ENCODE results near the gene RBPJL. TPM values are rescaled to one million over a fixed set of nuclear protein-coding genes. Genes with fewer than 3 reads are reported as not detected.

Gene RBPJL, protein sequence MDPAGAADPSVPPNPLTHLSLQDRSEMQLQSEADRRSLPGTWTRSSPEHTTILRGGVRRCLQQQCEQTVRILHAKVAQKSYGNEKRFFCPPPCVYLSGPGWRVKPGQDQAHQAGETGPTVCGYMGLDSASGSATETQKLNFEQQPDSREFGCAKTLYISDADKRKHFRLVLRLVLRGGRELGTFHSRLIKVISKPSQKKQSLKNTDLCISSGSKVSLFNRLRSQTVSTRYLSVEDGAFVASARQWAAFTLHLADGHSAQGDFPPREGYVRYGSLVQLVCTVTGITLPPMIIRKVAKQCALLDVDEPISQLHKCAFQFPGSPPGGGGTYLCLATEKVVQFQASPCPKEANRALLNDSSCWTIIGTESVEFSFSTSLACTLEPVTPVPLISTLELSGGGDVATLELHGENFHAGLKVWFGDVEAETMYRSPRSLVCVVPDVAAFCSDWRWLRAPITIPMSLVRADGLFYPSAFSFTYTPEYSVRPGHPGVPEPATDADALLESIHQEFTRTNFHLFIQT
- not detected in 2 replicates for total RNA-seq

DNA sequence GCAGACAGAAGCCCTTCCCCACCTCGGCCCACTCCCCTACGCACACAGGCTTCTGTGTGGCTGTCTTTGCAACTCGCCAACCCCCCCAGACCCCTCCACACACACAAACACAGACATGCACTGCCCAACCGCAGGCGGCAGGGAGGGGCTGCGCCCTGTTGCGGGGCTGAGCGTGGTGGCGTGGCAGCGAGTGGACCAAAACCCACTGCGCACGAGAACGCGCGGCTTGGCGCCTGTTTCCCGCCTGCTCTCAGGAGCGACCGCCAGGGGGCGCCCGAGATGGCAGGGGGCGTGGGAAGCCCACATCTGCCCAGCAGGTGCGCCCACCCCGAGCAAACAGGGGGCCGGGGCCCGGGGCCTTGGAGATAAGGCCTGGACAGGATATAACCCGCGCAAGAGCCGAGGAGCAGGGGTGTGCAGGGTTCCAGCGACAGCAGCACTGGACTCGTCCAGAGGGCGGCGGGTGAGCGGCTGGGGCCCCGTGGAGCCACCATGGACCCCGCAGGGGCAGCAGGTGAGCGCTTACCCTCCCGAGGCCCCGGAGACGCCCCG, at the start of gene RBPJL:
Gene RBPJL (plus strand): TSS at position 410 of the 552 bp plus-strand sequence. CDS start 83 bp downstream, at position 493.
- peak in 1 of 2 donors; percentile 33 for DNase-seq (ENCODE audit: low read depth in 2 of 2)

DNA sequence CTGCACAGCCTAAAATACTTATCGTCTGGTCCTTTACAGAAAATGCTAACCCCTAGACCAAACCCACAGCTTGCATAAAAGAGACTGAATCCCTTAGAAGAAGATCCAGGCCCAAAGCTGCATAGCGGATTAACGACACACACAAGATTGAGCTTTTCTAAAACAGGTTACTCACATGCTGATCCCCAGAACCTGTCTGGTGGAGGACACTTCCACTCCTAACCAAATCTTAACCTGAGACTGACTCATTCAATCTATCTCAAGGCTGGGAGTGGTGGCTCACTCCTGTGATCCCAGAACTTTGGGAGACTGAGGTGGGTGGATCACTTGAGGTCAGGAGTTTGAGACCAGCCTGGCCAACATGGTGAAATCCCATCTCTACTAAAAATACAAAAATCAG, 49.5 kb upstream of the RBPJL start:
- no peak for DNase-seq (ENCODE audit: low read depth in 2 of 2)

DNA sequence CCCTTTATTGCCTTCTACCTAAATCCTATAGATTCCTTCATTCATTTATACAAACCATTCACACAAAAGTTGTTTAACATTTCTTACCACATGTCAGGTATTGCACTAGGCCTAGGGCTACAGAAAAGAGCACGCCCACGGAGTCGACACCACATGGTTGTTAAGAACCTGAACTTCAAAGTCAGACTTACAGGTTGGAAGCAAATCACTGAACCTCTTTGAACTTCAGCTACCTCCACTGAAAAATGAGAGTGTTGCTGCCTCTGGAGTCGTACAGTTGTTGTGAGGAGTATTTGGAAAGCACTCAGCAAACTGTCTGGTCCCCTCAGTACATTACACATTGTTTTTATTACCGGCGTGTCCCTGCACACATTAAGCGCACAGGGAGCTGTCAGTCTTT, 48.9 kb upstream of the RBPJL start:
- DNase-seq (ENCODE audit: low read depth in 2 of 2) = no peak

DNA sequence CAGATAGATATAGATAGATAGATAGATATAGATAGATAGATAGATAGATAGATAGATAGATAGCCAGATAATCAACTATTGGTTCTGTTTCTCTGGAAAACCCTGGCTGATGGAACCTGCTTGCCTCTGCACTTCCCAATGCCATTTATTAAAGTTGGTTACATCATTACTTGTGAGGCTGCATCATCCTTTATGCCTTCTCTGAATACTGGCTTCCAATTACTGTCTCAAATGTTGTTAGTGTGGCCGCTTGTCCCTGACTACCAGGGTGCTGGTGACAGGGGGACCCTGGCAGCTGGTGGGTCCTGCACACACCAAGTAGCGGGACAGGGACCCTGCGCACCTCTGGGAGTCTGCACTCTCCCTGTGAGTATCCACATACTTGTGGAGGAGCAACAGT, 48.4 kb upstream of the RBPJL start:
- no peak for DNase-seq (ENCODE audit: low read depth in 2 of 2)

DNA sequence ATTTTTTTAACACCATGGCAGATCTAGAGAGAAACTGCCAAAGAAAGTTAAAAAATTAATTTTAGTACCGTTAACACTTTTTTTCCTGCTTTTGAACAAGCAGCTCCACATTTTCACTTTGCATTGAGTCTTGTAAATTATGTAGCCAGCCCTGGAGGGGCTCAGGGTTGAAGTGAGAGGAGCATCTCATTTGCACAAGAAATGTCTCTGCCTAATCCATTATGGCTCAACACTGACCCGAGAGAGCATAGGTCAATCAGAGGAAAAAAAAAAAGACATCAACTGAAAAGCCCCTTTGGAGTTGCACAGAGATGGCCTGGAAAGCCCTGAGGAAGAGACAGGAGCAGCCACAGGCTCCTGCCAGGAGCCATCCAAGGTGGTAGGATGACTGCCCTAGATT, 48.0 kb upstream of the RBPJL start:
- DNase-seq (ENCODE audit: low read depth in 2 of 2) = no peak

DNA sequence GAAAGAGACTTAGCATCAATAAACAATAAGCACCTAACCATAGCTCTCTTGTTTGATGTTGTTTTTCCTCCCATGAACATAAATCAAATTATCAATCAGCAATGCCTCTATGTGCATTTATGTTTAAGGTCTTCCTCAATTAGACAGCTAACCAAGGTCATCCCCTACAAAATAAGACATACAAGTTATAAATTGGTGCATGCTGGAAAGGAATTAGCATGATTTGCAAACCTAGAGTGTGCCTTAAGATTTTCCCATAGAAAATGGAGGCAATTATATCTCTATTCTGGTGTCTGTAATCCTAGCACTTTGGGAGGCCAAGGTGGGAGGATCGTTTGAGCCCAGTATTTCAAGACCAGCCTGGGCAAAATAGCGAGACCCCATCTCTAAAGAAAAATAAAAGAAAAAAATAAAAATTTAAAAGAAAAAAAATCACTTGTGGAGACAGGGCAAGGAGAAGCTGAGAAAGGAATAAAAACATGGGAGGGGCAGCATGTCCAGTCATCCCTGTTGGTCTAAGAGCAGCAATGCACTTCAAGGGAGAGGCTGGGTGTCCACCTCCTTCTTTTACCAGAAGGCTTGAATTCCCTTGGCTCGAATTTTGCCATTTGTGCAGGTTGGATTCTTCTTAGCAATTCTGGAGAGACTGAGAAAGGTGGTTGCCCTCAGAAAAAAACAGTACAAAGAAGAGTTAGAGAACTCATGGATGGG, 42.9 kb upstream of the RBPJL start:
- no peak for DNase-seq (ENCODE audit: low read depth in 2 of 2)

DNA sequence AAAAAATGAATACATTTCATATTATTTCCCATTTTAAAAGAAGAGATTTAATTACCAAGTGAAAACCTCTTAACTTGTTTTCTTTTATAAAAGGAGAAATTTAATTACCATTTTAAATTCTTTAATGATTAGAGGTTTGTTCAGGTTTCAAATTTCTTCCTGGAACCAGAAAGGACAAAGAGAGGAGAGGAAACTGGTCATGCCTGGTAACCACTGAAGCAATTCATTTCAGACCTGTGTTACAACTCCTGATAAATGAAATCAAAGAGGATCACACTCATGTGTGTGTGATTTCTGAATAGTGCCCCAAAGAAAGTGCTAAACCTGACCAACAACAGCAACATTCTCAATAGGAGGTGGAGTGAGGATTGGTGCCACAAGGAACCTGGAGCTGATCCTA, 39.7 kb upstream of the RBPJL start:
- DNase-seq (ENCODE audit: low read depth in 2 of 2) = no peak

DNA sequence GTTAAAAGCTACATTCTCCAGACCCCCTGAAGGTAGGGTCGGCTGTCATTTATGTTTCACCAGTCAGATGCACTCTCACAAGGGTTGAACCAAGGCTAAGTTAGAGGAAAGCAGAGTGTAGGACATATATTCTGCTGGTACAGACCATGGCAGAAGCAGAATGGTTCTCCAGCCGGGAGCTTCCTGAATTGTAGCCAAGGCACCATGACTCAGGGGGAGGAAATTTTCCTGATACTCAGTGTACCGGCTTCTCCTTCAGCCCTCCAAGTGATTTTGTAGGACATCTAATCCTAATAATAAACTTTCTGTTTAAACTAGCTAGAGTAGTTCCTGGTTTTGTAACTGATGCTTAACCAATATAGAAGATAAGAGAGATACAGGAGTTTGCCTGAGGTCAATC, 38.1 kb upstream of the RBPJL start:
- no peak for DNase-seq (ENCODE audit: low read depth in 2 of 2)

DNA sequence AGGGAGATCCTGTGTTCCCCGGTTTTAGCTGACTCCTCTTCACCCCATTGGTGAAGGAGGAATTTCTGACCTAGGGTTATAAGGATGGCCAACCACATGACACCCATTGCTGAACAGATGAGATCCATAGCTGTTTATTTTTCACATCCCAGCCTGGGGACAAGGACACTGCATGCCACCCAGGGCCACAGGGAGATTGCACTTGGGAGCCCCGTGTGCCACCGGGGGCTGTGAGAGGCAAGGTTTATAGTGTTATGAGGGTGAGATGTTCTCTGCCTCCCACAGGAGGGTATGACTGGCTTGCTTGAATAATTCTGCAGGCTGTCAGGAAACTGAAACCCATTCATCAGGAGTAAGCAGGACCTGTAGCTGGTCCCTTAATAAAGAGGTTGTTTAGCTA, 37.6 kb upstream of the RBPJL start:
- DNase-seq (ENCODE audit: low read depth in 2 of 2) = no peak

DNA sequence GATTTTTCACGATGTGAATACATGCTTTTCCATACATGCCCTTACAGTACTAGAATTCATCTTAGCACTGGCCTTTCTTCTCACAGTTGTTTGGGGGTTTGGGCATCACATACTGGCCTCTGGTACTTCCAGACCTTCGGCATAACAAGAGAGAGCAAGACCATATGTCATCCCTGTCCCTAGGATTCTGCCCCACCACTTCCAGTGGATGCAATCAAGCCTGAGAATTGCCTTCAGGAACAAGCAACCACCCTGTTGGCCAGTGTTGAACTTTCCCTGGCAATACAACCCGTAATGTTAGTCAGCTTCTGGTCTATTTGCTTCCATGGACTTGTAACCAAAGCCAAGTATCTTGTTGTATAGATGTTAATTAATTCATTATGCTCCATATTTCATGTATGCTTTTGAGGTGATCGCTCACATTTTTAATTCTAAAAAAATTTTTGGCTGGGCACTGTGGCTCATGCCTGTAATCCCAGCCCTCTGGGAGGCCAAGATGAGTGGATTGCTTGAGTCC, 36.8 kb upstream of the RBPJL start:
- no peak for DNase-seq (ENCODE audit: low read depth in 2 of 2)

DNA sequence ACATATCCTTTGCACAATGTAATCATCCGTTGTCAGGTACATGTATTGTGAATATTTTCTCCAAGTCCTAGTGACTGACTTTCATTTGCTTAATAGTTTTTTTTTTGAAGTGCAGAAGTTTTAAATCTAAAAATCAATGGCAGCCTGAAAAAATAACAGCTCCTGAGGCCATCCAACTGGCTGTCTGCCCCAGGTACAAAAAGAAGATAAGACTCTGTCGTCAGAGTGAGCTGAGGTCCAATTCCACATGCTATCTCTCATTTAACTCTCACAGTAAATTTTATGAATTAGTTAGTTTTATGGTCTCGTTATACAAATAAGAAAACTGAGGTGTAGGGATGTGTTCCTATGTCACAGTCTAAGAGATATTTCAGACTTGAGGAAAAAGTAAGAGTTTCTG, 31.3 kb upstream of the RBPJL start:
- DNase-seq (ENCODE audit: low read depth in 2 of 2) = no peak

DNA sequence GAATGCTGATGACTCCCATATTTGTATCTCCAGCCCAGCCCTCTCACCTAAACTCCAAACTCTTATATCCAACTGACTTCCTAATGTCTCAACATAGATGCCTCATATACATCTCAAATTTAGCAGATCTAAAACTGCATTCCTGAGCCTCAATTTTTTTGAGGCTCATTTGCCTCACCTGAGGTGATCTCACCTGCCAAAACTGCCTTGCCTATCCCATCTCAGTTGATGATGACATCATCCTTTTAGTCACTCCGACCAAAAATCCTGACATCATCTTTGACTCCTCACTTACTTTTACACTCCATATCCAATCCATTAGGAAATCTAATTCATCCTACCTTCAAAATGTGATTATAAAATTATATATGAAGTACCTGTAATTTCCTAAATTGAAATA, 26.6 kb upstream of the RBPJL start:
- no peak for DNase-seq (ENCODE audit: low read depth in 2 of 2)

DNA sequence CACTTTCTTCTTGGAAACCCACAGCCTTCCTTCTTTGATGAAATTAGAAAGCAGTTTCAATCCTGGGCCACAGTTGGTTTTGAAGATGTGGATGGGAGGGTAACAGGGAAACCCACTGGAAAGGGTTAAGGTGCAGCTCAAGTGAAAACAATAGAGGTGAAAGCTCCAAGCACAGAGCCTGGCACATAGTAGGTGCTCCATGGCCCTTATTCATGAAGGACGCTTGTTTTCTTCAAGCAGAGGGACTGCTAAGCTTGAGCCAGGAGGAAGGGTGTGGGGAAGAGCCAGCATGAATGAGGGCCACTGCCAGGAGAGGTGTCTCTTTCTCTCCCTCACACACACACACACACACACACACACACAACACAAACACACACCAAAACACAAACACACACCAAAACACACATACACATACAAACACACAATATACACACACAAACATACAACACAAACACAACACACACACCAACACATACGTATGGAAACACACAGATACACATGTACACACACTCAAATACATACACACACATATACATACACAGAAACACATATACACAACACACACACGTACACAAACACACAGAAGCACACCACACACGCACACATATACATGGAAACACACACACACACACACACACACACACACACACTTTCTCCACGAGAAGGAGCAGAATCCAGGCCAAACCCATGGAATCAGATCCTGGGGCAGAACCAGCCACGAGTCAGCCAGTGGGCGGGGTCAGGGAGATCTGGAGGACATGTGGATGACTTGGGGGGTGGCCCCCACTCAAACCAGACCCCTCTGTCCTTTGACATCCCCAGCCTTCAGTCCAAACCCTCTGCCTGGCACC, 23.7 kb upstream of the RBPJL start:
- no peak for DNase-seq (ENCODE audit: low read depth in 2 of 2)

DNA sequence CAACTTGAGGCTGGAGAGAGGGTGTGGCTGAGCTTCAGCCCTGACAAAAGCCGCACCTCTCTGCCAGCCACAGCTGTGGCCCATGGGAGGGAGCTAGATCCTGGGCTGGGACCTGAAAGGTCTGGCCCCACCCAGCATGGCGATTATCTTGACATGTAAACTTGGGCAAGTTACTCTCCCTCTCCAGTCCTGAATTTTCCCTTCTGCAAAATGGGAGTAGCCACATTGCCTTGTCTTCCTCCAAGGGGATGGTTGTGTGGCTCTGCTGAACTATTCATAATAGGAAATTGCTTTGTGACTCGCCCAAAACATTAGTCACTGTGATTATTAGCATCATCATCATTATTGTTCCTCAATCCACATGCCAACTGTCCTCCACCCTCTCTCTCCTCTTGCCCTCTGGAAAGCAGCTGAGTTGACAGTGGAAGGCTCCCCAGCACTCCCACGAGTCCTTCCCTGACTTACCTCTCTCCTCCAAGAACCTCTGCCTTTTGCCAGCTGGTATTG, 23.0 kb upstream of the RBPJL start:
- DNase-seq (ENCODE audit: low read depth in 2 of 2) = no peak

DNA sequence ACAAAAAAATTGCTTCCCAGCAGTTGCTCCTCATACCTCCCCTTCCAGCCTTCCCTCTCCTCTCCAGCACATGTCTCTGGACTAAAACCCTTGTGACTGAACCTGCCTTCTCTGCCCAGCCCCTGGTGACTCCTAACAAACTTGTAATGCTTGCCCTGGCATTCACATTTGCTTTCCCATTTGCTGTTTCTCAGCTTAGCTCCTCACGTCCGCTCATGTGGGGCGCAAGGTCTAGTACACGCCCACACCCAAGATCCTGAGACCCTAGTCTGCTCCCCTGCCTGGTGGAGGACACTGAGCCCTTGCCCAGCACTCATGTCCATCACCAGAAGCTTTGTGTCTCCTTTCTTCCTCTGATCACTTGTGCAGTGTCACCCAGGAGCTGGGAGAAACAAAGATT, 18.3 kb upstream of the RBPJL start:
- no peak for DNase-seq (ENCODE audit: low read depth in 2 of 2)

DNA sequence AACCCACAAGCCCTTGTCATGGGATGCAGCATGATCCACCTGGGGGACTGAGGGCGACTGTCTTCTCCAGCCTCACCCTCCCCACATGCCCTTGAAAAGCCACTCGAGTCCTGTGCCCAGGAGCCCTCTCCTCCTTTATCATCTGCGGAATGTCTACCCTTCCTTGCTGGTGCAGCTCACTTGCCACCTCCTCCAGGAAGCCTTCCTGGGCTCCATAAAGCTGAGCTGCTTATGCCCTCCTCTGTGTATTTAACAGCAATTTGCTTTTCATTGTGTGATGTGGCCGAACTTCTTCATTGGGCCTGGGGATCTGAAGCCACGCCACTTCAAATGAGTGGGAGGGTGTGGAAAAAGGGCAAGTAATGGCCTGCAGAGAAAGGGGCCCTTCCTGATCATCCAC, 17.8 kb upstream of the RBPJL start:
- DNase-seq (ENCODE audit: low read depth in 2 of 2) = no peak

DNA sequence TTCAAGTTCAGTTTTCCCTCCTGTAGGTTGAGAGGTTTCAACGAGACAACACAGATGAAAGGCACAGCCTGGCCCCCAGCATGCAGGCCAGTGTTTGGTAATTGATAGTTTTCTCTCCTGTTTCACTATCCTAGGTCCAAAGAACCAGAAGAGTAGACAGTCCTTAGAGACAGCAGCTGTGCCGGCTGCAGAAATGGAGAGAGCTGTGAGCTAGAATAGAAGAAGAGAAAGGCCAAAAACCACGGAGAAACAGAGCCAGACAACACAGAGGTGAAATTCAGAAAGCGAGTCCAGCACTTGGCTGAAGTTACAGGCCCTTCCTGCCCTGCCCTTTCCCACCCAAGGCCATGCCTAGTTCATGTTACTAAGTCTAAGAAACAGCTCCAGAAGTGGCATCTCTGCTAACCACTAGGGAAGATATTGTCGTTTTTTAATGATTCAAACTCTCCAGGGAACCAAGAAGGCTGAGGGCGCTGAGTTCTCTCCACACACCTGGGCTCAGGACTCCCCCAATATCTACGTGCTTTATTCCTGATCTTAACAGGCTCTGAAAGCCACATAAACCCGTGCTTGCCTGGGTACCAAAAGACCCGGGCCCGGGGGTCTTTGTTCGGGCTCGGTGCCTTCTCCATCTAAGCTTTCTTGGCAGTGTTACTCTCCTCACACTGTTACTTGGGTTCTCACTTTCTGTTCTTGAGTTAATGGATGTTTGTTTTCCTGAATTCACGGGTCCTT, 16.5 kb upstream of the RBPJL start:
- no peak for DNase-seq (ENCODE audit: low read depth in 2 of 2)

DNA sequence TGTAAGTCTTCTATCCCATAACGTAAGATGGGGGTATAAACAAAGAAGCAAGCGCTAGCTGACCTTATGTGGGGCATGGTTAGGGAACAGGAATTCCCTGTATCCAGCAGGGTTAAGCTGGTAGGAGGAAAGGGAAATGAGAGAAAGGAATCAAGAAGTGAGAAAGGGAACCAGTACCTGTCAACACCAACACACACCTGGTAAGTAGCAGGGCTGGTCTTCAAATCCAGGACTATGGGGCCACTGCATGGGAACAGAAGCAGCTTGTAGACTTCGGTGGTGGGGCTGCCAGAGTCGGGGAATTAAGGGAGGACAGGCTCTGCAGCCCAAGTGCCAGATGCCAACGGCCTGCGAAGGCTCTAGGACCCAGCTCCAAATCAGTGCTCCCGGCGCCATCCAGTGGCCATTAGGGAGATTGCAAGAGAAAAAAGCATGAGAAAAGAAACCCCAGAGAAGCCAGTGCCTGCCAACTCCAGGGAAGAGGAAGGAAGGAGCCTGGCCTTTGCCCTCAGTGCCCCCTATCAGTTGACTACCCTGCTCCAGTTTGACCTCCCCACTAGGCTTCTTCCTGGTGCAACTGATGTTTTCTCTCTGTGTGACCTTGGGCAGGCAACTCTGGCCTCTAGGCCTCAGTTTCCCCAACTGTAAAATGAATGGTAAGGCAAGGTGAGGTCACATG, 15.8 kb upstream of the RBPJL start:
- peak; percentile 72 to 73 for DNase-seq (ENCODE audit: low read depth in 2 of 2)

DNA sequence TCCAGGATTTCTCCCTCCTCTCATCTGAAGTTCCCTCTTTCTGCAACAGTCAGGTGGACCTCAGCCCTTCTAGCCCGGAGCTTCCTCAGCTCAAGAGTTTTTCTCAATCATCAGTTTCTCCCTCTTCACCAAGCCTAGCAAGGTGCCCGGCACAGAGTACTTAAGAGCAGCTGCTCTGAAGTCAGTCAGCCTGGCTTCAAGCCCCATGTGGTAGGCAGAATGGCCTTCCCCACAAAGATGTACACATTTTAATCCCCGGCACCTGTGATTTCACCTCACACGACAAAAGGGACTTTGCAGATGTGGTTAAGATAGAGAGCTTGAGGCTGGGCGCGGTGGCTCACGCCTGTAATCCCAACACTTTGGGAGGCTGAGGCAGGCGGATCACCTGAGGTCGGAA, 15.1 kb upstream of the RBPJL start:
- no peak for DNase-seq (ENCODE audit: low read depth in 2 of 2)

DNA sequence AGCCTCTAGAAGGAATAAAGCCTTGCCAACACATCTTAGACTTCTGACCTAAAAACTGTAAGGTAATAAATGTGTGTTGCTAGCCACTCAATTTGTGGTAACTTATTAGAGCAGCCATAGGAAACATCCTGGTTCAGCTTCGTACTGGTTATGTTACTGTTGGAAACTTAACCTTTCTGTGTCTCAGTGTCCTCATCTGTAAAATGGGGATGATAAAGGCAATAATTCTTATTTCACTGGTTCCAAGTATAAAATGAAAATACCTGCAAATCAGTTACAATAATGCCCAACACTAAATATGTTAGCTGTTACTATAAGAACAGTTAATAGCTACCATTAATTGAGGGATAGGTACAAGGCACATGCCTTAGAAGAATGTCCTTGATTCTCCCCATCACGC, 14.3 kb upstream of the RBPJL start:
- no peak for DNase-seq (ENCODE audit: low read depth in 2 of 2)
